NCI-H526 treated with DMSO at 0.1 percent for 48 hours (cell line): Measurements from ENCODE around the gene EFCC1.

Experiments
- DNase-seq: peaks from one replicate; lab custom pipeline; 2025; lab: John Stamatoyannopoulos, UW

Gene EFCC1

GRCh38 chr3:129001101-129001805, at the start of gene EFCC1:
TSS of gene EFCC1 (plus strand) at chr3:129001304. CDS start at chr3:129001629, 325 bp downstream.
- DNase-seq = no peak

GRCh38 chr3:128956440-128956839, 44.7 kb upstream of the EFCC1 start:
- no peak for DNase-seq

GRCh38 chr3:128965280-128965679, 35.8 kb upstream of the EFCC1 start:
- DNase-seq = no peak

- no peak for DNase-seq
Measured at GRCh38 chr3:128965818-128966217, 35.3 kb upstream of the EFCC1 start.

GRCh38 chr3:128967748-128968355, 33.3 kb upstream of the EFCC1 start:
- DNase-seq = no peak

- DNase-seq = peak; percentile 13
Measured at GRCh38 chr3:128969993-128970739, 30.9 kb upstream of the EFCC1 start.

- no peak for DNase-seq
Measured at GRCh38 chr3:128970740-128971047, 30.4 kb upstream of the EFCC1 start.

GRCh38 chr3:128971421-128972100, 29.5 kb upstream of the EFCC1 start:
- DNase-seq = no peak

GRCh38 chr3:128973988-128974564, 27.0 kb upstream of the EFCC1 start:
- DNase-seq = no peak

- no peak for DNase-seq
Measured at GRCh38 chr3:128975276-128975675, 25.8 kb upstream of the EFCC1 start.

GRCh38 chr3:128983293-128984069, 17.6 kb upstream of the EFCC1 start:
- DNase-seq = no peak

GRCh38 chr3:128984596-128984995, 16.5 kb upstream of the EFCC1 start:
- no peak for DNase-seq

GRCh38 chr3:128987302-128988100, 13.6 kb upstream of the EFCC1 start:
- no peak for DNase-seq

- no peak for DNase-seq
Measured at GRCh38 chr3:128988286-128988685, 12.8 kb upstream of the EFCC1 start.

- no peak for DNase-seq
Measured at GRCh38 chr3:128991355-128991895, 9.7 kb upstream of the EFCC1 start.

- no peak for DNase-seq
Measured at GRCh38 chr3:128992926-128993460, 8.1 kb upstream of the EFCC1 start.

- peak; percentile 82 for DNase-seq
Measured at GRCh38 chr3:128993461-128994172, 7.5 kb upstream of the EFCC1 start, which contains the start of gene CFAP92. TSS of gene CFAP92 (minus strand) at chr3:128994076. CDS start at chr3:128993304, 772 bp downstream.

GRCh38 chr3:128994173-128994512, 7.0 kb upstream of the EFCC1 start:
- no peak for DNase-seq
